PFSK-1 (cell line): Measurements from ENCODE around the gene CCDC134.

Experiments
- FOXP2 ChIP-seq: optimal IDR thresholded peaks from 2 replicates; pipeline ENCODE3; 2011; ENCODE audit warnings: borderline replicate concordance, control low read depth, inconsistent platforms; ENCODE audit not compliant: insufficient read depth; ENCODE audit errors: extremely low read length, extremely low read depth
- POLR2AphosphoS5 ChIP-seq: IDR thresholded peaks from 2 replicates; pipeline ENCODE4 v1.6.1; 2012; ENCODE audit warnings: low read depth, mild to moderate bottlenecking, control low read depth, low read length, moderate library complexity
- REST ChIP-seq, 2 experiments: IDR thresholded peaks; 2 replicates each; pipeline versions ENCODE4 v1.6.1 to v1.8.0; 2011 to 2012; ENCODE audit warnings: low read depth in 2 of 2, low read length in 2 of 2, control low read depth in 1 of 2, inconsistent platforms in 1 of 2, mild to moderate bottlenecking in 1 of 2, moderate library complexity in 1 of 2; ENCODE audit not compliant: insufficient read depth in 1 of 2
- SIN3A ChIP-seq: IDR thresholded peaks from 2 replicates; pipeline ENCODE4 v1.6.1; 2012; ENCODE audit warnings: mild to moderate bottlenecking, low read length, moderate library complexity, borderline replicate concordance; ENCODE audit not compliant: insufficient read depth
- TAF1 ChIP-seq: IDR thresholded peaks from 2 replicates; pipeline ENCODE4 v1.6.1; 2012; ENCODE audit warnings: low read length, control low read depth, borderline replicate concordance; ENCODE audit not compliant: insufficient read depth

The CCDC134 gene

DNA sequence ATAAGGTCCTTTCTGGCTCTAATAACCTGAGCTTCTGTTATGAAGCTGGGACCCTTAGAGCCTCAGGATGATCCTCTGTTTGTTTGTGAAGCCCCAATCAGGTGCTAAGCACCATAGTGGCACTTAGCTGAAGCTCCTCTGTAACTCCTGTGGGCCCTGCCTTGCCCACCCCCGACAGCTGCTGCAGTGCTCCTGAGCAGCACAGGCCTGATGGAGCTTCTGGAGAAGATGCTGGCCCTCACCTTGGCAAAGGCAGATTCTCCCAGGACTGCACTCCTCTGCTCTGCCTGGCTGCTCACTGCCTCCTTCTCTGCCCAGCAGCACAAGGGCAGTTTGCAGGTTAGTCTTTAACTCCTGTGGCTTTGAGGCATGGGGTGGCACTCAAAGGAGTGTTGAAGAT is 19.0 kb upstream of the CCDC134 start:
- TF ChIP-seq FOXP2 (no peak), REST (IDR thresholded peaks at IDR 0.05; ENCODE audit: insufficient read depth in 1 of 2, low read depth in 2 of 2, low read length in 2 of 2) (no peak), POLR2AphosphoS5 (no peak), SIN3A (no peak), TAF1 (no peak)

DNA sequence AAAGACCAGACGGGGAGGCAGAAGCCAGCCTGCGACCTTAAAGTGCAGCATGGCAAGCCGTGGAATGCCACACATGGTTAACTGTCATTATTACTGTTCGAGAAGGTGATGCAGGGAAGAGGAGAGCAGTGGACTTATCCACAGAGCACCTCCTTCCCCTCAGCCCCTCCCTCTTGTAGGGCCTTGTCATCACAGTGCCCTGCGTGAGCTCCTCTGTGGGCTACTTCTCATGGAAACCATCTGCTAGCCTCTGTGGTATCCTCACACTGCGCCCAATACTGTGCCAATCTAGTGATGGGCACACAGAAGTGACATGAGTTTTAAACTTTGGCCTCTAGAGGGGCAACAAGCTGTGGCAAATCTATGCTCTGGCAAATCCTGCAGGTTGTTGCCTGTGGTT is 18.2 kb upstream of the CCDC134 start:
- no peak for TF ChIP-seq TAF1
- no peak for TF ChIP-seq REST (IDR thresholded peaks at IDR 0.05; ENCODE audit: insufficient read depth in 1 of 2, low read depth in 2 of 2, low read length in 2 of 2)
- TF ChIP-seq FOXP2: no peak
- no peak for TF ChIP-seq POLR2AphosphoS5
- TF ChIP-seq SIN3A: no peak

DNA sequence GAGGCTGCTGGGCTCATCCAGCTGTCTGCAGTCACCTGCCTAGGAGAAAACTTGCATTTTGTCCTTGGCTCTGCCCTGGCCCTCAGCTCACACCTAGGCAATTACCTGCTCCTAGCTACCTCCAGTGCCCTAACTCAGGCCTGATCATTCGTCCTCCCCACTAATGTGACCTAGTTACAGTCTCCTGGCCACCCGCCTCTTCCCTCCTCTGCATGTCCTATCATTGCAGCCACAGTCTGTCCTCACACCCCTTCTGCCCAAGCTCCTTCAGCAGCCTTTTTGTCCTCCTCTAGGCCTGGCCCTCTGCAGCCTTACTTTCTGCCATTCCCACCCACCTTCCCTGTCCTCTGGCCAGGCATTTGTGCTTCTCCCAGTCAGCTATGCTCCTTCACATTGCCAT is 17.7 kb upstream of the CCDC134 start:
- TF ChIP-seq TAF1 (no peak), SIN3A (no peak), FOXP2 (no peak), POLR2AphosphoS5 (no peak), REST (IDR thresholded peaks at IDR 0.05; ENCODE audit: insufficient read depth in 1 of 2, low read depth in 2 of 2, low read length in 2 of 2) (no peak)

DNA sequence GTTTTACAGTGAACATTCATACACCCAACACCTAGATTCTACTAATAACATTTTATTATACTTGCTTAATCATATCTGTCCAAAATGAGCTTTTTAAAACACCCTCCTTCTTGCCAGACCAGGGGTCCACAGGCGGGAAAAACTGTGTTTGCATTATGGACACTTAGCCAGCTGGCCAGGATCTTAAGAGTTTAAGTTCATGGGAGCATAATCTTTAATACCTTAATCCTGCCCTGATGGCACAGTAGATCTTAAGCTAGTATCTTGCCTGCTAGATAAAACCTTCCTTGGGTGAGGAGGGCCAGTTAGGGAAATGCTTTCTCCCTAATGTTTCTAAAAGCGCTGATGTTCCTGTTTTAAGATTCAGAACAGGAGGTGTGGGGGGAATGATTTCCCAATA is 13.1 kb upstream of the CCDC134 start:
- TF ChIP-seq SIN3A: no peak
- TF ChIP-seq TAF1: no peak
- no peak for TF ChIP-seq FOXP2
- no peak for TF ChIP-seq REST (IDR thresholded peaks at IDR 0.05; ENCODE audit: insufficient read depth in 1 of 2, low read depth in 2 of 2, low read length in 2 of 2)
- TF ChIP-seq POLR2AphosphoS5: no peak

- TF ChIP-seq REST (IDR thresholded peaks at IDR 0.05; ENCODE audit: insufficient read depth in 1 of 2, low read depth in 2 of 2, low read length in 2 of 2) (no peak), FOXP2 (no peak), SIN3A (no peak), POLR2AphosphoS5 (no peak), TAF1 (no peak)
Observed at GRCh38 chr22:41793871-41794270, 6.6 kb upstream of the CCDC134 start.
